ENCODE measurements around the gene MRNIP.
"Not testable (repeated sequence)": the region's sequence is repeated elsewhere in the genome, so short reads cannot be mapped to it uniquely, and the experiment has no call there.

Gene MRNIP

DNA sequence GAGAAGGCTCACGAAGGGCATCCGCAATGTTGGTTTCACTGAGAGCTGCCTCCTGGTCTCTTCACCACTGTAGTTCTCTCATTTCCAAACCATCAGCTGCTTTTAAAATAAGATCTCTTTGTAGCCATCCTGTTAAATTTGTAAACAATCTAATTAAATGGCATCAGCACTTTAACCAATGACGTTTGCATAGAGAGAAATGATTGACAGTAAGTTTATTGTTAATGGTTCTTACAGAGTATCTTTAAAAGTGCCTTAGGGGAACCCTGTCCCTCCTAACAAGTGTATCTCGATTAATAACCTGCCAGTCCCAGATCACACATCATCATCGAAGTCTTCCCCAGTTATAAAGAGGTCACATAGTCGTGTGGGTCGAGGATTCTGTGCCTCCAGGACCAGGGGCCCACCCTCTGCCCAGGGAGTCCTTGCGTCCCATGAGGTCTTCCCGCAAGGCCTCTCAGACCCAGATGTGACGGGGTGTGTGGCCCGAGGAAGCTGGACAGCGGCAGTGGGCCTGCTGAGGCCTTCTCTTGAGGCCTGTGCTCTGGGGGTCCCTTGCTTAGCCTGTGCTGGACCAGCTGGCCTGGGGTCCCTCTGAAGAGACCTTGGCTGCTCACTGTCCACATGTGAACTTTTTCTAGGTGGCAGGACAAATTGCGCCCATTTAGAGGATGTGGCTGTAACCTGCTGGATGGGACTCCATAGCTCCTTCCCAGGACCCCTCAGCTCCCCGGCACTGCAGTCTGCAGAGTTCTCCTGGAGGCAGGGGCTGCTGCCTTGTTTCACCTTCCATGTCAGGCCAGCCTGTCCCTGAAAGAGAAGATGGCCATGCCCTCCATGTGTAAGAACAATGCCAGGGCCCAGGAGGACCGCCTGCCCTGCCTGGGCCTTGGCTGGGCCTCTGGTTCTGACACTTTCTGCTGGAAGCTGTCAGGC lies 21.3 kb downstream of the MRNIP start:
- no peak for DNase-seq

DNA sequence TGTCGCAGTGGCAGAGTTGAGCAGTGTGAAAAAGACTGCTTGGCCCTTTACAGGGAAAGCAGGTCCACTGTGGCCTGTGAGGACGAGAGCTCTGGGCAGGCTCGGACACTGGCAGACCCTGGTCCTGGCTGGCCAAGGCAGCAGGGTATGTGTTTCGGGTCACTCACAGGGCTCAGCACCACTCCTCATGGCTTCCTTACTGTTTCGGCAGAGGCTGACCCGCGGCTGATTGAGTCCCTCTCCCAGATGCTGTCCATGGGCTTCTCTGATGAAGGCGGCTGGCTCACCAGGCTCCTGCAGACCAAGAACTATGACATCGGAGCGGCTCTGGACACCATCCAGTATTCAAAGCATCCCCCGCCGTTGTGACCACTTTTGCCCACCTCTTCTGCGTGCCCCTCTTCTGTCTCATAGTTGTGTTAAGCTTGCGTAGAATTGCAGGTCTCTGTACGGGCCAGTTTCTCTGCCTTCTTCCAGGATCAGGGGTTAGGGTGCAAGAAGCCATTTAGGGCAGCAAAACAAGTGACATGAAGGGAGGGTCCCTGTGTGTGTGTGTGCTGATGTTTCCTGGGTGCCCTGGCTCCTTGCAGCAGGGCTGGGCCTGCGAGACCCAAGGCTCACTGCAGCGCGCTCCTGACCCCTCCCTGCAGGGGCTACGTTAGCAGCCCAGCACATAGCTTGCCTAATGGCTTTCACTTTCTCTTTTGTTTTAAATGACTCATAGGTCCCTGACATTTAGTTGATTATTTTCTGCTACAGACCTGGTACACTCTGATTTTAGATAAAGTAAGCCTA lies 22.2 kb downstream of the MRNIP start:
- DNase-seq, result no peak

DNA sequence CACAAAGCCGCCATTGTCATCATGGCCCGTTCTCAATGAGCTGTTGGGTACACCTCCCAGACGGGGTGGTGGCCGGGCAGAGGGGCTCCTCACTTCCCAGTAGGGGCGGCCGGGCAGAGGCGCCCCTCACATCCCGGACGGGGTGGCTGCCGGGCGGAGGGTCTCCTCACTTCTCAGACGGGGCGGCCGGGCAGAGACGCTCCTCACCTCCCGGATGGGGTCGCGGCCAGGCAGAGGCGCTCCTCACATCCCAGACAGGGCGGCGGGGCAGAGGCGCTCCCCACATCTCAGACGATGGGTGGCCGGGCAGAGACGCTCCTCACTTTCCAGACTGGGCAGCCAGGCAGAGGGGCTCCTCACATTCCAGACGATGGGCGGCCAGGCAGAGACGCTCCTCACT lies 23.7 kb downstream of the MRNIP start:
- not testable (repeated sequence) for DNase-seq

DNA sequence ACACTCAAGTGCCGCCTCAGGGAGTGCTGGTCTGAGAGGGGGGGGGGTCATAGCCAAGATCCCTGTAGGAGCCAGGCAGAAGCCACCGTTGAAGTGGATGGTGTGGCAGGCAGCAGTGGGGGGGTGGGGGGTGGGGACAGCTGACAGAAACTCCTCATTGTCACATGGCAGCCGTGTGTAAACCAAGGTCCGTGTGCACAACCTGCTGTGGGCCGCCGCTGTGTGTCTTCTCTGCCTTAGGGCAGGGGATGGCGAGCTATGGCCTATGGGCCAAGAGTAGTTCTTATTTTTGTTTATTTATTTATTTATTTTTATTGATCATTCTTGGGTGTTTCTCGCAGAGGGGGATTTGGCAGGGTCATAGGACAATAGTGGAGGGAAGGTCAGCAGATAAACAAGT lies 24.5 kb downstream of the MRNIP start:
- no peak for DNase-seq

DNA sequence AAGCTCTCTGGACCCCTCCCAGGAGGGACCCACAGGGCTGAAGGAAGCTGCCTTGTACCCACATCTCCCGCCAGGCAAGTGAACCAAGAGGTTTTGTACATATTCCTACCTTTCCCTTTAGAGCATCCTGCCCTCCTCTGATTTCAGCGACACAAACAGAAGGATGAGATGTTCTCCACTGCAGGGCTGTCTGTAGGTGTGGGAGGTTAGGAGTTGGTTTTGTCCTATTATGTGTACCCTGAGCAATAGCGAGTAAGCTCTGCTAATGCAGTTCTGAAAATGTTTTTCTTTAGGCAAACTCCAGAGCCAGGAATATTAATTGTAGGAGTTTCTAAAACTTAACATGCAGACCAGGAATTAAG lies 24.9 kb downstream of the MRNIP start:
- no peak for DNase-seq

DNA sequence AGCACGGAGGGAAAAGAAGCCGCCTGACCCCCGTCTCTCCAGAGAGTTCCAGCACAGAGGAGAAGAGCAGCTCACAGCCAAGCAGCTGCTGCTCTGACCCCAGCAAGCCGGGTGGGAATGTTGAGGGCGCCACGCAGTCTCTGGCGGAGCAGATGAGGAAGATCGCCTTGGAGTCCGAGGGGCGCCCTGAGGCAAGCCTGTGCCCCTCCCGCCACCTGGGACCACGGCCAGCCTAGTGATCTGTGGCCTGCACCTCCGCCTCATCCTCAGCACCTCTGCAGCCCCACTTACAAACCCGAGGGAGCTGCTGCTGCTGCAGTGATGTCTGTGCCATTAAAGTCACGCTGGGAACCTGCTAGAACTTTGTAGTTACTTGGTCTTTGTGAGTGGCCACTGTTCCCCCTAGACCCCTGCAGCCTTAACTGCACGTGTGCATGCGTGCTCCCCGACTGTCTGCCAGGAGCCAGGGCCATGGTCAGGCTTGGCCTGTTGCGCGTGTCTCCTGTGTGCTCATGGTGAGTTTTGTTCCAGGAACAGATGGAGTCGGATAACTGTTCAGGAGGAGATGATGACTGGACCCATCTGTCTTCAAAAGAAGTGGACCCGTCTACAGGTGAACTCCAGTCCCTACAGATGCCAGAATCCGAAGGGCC lies 25.4 kb downstream of the MRNIP start:
- DNase-seq, result no peak

DNA sequence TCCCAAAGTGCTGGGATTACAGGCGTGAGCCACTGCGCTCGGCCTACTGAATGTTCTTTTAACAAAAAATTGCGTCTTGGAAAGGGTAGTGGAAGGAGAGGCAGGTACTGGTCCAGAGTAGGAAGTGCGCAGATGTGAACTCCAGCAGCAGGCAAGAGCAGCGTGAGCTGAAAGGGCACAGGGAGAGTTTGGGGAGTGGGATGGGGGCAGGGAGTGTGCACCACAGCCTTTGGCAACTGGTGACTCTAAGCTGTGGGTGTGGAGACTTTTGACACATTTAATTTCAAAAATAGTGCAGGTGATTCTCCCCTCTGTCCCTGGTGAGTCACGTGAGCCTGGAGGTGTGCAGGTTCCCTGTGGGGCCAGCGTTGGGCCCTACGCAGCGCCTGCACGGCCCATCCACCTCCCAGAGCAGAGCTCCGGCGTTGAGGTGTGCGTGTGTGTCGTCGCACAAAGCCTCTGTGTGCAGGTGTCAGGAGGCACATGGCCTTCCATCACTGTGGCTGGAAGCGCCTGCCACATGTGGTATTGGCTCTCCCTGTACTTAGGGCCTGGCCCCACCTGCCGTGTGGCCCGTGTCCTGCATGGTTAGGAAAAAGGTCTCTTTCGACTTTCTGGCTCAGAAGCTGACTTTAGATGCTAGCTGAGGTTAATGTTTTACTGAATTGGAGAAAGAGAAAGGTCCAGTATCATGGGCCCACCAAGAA lies 26.4 kb downstream of the MRNIP start:
- DNase-seq, result no peak

DNA sequence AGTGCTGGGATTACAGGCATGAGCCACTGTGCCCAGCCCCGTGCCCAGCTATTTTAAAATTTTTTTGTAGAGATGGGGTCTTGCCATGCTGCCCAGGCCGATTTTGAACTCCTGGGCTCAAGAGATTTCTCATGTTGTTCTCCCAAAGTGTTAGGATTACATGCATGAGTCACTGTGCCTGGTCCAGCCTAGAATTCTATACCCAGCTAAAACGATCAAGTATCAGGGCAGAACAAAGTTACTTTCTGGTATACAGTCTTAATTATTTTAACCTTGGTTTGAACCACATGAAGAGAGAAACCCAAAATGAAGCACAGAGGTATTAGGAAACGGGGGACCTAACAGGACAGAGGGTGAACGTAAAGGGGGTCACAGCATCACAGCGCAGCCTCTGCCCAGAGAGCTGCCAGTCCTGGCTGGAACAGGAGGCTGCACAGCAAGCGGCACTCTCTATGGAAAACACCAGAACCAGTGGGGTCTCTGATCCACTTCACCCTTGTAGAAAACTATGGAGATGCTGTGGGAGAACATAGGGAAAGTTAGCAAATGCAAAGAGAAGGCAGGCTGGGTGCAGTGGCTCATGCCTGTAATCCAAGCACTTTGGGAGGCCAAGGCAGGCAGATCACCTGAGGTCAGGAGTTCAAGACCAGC lies 27.7 kb downstream of the MRNIP start:
- DNase-seq, result no peak

DNA sequence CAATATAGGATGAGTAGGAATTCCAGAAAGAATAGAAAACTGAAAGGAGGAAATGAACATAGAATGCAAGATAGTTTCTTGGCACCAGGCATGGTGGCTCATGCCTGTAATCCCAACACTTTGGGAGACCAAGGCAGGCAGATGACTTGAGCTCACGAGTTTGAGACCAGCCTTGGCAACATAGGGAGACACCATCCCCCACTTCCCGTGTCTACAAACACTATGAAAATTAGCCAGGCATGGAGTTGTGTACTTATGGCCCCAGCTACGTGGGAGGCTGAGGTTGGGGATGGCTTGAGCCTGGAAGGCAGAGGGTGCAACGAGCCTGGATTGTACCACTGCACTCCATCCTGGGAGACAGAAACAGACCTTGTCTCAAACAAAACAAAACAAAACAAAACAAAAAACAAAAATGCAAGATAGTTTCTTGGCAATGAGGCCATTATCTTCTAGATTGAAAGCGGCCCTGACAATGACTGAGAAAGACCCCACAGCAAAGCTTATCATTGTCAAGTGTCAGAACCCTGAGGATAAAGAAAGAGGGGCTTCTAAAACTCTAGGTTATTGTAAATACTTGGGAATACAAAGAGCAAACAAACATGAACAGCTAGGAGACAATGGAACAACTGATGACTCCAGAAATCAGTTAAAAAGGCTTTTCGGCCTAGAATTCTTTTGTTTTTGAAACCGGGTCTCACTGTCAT lies 28.7 kb downstream of the MRNIP start:
- no peak for DNase-seq

DNA sequence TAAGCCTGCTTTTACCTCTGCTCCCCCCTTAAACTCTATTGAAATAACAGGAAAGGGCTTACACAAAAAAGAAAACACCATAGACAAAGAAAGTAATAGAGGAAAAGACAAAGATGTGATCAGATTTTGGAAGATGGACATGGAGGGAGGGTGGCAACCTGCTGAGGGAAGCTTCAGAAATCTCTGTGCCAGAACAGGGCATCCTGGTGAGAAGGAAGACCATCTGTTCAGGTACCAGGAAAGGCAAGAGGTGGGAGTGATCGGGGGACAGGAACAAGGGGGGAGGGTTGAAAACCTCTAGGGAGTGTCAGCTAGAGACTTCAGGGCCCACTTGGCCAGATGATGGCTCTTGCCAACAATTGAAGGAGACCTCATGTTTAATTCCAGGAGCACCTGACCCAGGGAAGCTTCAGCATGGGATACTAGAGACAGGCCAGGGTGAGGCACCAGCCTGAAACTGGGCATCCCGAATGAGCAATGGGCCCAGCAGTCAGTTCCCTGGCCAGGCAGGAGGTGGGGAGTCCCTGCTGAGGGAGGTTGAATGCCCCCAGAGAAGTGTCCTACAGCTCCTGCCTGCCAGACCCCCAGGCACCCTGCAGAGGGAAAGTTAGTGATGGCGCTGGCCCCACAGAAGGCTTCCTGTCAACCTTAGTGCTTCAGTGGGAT lies 29.7 kb downstream of the MRNIP start:
- DNase-seq, result no peak

DNA sequence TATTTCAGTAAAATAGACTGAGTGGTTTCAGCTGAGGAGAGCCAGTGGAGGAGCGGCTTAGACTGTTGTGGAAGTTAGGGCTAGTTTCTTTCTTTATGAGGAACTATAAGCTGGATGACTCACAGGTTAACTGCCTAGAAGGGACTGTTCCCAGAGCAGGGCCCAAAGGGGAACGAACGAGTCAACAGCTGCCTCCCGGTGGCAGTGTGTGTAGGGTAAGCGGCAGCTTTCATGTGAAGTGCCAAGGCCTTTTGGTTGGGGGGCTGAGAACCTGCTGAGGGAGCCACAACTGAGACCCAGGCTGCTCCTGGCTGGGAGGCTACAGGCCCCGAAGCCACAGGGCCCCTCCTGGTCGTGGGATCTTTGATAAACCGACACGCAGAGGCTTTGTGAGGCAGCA lies 30.9 kb downstream of the MRNIP start:
- no peak for DNase-seq

DNA sequence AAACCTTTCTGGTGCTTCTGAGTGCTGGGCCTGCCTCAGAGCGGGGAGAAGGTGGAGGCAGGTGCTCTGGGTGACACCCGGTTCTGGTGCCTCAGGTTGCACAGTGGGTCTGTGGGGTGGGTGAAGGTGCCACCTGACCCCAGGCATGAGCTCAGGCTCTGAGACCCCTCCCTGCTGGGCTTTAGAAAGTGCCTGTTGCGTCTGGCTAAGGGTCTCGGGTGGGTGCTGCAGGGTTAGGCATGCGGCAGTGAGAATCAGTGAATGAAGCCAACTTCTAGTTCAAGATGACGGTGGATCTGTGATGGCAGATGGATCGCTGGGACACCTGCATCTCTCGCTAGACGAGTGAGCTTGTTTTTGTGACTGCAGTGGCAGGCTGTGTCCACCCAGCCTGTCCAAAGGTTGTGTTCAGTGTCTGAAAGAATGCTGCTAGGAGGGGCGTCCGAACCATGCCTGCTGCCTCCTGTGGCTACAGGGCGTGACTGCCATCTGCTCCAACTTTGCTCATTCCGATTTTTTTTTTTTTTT lies 32.9 kb downstream of the MRNIP start:
- DNase-seq, result no peak

DNA sequence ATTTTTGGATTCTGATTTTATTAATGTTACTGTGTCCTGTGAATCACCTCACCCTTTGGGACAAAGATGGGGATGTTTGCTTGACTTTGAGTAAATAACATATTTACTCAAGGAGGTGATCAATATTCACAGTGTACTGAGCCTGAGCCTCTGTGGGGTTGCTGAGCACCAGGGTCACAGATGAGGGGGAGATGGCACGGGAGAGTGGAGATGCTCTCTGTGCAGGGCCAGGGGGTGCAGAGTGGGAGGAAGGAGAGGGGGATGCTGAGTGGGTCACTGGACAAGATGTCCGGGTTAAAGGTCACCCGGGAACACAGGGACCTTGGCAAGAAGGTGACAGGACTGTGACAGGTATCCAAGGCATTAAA lies 33.9 kb downstream of the MRNIP start:
- no peak for DNase-seq

DNA sequence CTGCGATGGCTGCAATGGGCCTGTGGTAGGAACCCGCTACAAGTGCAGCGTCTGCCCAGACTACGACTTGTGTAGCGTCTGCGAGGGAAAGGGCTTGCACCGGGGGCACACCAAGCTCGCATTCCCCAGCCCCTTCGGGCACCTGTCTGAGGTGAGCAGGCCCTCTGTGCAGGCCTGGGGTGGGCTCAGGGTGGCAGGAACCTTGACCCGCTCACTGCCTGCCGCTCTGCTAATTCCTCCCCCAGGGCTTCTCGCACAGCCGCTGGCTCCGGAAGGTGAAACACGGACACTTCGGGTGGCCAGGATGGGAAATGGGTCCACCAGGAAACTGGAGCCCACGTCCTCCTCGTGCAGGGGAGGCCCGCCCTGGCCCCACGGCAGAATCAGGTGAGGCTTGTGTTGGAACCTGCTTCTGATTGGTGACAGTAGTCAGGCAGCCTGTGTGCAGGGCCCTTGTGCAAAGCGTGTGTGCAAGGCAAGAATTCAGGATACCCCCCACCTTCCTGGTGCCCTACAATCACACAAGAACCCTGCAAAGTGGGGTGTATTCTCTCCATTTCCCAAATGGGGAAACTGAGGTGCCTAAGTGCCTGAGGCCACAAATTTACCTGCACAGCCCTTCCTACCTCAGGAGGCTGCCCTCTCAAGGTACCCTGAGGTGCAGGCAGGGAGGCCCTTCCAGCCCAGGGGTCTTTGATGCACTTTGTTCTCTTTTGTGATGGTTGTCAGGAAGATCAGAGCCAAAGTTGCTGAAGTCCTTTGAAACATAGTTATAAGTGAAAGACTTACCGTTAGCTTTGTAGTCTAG lies 34.5 kb downstream of the MRNIP start:
- no peak for DNase-seq

DNA sequence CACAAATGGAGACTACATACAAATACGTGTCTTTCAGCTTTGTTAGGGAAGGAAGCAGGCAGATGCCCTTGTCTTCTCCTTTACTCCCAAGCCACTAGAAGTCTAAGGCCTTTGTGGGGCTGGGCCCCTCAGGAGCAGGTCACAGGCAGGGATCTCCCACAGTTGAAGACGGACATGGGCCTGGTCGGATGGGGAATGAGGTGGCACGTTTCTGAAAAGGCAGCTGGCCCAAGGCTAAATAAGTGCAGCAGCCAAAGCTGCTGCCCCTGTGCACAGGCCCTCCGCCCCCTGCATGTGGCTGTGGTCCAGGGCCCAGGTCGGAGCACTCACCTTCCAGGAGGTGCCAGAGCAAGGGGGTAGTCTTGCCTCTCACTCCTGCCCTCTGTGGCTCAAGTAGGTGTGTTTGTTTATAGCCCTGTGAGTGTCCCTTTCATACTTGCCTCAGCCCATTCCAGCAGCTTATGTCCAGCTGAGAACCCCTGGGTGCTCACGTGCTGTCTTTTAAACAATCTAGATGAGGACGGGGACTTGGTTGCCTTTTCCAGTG lies 36.1 kb downstream of the MRNIP start:
- DNase-seq, result no peak

DNA sequence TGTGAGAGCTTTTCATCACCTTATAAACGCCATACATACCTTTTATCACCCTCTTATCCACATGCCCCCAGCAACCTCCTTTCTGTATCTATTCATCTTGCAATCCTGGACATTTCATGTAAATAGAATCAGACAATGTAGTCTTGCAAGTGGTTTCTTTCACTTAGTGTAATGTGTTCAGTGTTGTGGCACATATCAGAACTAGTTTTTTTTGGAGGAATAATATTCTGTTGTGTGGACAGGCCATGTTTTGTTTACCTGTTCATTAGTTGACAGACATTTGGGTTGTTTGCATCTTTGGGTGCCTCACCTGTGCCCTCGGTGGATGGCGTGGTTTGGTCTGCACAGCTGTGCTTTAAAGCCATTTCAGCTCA lies 36.6 kb downstream of the MRNIP start:
- DNase-seq, result no peak

DNA sequence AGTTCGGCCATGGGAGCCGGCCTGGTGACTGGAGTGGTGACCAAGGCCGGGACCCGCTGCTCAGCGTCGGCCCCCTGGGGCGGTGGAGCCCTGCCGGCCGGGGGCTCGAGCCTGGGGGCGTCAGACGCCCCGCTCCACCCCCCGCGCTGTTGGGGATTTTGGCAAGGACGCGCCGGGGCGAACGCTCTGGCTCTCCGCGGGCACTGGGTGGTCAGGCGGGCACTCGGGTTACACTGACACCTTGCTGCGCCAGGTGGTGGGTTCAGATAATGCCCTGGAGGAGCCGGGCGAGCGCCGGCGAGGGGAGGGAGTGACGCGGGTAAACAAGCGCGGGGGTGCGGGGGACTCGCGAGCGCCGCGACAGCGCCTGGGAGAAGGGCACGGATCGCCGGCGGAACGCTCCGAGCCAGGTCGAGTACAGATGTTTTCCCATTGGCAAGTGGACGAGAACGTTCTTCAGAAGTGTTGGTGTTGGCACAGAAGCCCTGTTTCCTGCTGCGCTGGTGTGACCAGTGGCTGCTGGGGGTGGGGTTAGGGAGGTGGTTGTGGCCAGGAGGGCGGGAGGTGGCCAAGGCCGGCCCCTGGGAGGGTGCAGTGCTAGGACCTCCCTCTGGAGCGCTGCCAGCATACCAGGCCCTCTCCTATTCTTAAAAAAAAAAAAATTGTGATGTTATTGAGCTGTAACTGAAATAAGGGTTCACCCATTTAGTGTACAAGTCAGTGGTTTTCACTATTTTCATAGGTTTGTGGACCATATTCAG lies 37.1 kb downstream of the MRNIP start:
- DNase-seq, result peak; percentile 26

DNA sequence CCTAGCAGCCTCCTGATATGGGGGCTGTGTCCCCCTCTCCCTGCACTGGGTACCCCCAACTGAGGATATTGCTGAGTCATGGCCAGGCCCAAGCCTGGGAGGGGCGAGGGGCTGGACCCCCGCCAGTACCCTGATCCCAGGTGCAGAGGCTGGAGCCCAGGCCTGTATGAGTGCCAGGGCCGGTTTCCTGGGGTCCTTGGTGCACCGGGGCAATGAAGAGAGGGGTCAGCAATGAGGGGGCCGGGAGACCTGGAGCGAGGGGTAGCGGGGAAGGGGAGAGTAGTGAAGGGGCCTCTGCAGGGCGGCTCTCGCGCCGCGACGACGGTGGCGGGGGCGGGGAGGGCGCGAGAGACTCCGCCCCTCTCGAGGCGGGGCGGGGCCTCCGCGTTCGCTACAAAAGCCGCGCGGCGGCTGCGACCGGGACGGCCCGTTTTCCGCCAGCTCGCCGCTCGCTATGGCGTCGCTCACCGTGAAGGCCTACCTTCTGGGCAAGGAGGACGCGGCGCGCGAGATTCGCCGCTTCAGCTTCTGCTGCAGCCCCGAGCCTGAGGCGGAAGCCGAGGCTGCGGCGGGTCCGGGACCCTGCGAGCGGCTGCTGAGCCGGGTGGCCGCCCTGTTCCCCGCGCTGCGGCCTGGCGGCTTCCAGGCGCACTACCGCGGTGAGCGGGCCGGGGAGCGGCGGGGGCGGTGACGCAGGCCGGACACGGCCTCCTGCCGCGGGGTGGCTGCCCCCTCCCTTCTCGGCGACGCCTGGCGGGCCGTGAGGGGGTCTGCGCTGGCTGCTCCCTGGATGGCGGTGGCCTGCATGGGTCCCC lies 37.9 kb downstream of the MRNIP start, which contains the start of gene SQSTM1:
TSS of gene SQSTM1 (plus strand) at position 423 of the 815 bp plus-strand sequence. CDS start at position 455, 32 bp downstream.
- no peak for DNase-seq

Measured in NCI-H1694 treated with DMSO at 0.1 percent for 48 hours (cell line).